GM21367 (cell line): Measurements from ENCODE around the gene LHX1.

Experiments
- ATAC-seq: cut with Tn5 transposase; IDR thresholded peaks from one replicate; pipeline ENCODE4 v1.9.1; 2021; ENCODE audit not compliant: unreplicated experiment

Gene LHX1

DNA sequence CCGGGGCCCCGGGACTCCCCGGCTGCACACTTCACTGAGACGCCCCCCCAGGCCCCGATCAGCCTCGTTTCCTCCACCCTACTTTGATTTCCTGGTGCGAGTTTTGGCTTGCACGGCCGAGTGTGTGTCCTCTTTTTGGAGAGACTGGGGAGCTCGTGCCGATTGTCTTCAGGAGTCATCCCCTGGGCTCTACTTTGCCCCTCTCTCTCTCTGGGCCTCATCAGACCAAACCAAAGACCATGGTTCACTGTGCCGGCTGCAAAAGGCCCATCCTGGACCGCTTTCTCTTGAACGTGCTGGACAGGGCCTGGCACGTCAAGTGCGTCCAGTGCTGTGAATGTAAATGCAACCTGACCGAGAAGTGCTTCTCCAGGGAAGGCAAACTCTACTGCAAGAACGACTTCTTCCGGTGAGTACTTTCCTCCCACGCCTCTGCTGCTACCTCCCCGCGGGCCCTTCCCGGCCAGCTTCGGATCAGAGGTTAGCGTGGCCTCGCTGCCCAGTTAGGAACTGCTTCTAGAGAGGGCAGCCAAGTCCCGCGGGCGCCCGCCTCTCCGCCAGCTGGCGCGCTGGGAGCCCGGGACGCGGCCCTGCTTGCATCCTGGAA lies 787 bp downstream of the LHX1 start:
- no peak for ATAC-seq

DNA sequence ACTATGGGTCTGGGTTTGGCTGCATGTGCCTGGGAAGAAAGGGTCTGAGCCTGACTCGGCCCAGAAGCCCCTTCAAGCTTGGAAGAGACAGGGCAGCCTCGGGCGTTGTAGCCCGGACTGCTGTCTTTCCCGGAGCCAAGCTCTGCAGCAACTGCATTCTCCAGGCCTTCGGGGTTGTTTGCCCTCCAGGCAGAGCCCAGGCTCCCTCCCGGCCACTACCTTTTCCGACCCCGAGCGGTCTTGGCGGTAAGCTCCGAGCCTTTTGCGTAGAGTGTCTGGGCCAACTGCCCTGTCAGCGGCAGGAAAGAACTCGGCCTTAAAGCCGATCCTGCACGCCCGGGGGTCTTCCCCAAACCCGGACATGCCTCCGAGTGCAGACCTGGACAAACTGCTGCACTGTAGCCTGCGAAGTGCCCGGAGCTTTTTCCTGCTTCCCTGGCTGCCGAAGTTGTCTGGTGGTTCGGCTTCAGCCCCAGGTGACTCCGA lies 1.3 kb downstream of the LHX1 start:
- ATAC-seq: no peak

DNA sequence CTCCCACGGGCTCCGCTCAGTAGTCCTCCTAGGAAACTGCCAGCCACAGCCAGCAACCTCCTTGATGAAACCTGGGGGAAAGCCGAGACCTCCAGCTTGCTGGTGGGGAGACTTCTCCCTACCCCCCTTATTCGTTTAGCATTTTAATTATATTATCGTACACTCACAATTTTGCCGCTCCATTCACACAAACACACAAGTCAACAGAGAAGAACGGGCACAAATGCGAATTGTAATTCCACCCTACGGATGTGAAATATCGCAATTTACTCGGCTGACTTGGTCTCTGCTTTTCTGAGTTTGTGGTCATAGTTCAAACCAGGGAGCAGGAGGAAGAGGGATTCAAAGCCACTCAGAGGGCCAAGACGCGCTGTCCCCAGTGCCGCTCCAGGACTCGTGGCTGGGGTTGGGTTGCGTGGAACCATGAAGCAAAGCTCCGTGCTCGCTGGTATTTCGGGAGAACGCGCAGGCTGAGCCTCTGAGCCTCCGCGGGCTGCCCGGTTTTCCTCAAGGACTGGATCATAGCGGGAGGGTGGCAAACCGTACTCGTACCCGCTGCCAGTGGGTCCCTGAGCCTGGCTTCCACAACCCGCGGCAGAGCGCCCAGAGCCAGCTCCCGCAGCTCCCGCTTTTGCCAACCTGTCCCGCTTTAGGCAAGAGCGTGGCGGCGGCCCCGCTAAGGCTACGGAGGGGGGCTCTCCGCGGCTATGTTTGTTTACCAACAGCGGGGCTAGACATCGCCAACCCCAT lies 2.0 kb downstream of the LHX1 start:
- no peak for ATAC-seq

DNA sequence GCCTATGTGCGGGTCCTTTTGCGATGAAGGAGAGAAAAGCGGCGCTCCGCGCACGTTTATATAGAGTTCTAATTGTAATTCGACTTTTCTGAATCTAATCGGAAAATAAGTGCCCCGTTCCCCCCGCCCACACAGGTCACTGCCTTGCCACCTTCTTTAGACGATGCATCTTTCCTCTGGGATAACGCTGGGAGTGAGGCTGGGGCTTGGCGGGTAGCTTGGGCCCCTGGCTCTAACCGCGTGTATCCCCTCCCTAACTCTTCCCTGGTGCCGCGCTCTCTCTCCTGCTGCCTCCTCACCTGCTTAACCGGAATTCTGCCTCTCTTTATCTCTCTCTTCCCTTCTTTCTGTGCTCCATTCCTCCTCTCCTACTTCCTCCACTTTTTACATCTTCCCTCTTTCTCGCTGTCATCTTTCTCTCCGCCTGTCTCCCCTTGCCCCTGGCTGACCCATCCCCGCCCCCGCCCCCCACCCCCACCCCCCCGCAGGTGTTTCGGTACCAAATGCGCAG lies 2.6 kb downstream of the LHX1 start:
- ATAC-seq: no peak

DNA sequence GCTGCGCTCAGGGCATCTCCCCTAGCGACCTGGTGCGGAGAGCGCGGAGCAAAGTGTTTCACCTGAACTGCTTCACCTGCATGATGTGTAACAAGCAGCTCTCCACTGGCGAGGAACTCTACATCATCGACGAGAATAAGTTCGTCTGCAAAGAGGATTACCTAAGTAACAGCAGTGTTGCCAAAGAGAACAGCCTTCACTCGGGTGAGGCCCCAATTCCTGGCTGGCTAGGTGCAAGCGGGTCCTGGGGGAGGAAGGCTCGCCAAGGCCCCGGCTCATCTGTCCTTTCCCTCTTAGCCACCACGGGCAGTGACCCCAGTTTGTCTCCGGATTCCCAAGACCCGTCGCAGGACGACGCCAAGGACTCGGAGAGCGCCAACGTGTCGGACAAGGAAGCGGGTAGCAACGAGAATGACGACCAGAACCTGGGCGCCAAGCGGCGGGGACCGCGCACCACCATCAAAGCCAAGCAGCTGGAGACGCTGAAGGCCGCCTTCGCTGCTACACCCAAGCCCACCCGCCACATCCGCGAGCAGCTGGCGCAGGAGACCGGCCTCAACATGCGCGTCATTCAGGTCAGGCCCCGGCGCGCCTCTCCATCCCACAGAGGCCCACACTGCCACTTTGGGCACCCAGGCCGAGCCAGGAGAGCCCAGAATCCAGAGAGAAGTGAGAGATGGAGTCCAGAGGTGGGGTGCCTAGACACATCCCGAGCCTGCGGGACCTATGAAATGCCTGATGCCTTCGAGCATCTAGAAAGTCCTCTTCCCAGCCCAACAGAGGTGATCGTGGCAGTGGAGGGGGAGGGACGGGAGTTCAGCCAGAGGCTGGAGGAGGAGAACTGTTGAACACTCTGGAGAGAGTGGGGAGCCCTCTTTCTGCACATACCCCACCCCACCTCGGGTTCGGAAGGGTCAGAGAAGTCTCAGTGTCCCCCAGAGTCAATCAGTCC lies 3.3 kb downstream of the LHX1 start:
- ATAC-seq: no peak

DNA sequence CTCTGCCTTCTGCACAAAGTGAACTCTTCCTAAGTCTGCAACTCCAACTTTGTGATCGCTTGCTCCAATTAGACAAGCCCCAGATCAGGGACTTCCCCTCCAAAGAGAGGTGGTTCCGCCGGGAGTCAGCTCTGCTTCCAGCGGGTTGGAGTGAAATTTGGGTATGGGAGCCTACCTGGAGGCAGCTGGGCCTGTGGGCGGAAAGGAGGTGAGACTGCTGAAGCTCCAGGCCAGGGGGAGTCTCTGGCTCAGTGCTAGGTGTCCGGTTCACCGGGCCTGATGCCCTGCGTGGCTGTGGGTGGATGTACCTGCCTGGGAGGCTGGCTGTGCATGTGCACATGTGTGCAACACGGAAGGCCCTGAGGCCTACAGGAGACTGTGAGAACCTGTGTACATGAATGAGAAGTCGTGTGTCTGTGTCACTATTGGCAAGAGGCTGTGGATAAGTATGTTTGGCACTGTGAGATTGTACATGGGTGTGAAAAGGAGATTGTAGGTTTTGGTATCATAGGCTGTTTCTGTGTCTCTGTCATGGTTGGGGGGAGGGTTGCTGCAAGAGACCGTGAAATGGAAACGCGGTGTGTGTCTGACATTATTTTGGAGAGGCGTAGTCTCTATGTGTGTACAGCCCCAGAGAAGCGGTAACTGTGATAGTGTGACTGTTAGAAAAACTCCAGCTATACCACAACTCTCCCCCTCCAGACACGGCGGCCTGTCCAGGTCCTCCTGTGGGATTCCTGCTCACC lies 4.2 kb downstream of the LHX1 start:
- ATAC-seq: no peak

DNA sequence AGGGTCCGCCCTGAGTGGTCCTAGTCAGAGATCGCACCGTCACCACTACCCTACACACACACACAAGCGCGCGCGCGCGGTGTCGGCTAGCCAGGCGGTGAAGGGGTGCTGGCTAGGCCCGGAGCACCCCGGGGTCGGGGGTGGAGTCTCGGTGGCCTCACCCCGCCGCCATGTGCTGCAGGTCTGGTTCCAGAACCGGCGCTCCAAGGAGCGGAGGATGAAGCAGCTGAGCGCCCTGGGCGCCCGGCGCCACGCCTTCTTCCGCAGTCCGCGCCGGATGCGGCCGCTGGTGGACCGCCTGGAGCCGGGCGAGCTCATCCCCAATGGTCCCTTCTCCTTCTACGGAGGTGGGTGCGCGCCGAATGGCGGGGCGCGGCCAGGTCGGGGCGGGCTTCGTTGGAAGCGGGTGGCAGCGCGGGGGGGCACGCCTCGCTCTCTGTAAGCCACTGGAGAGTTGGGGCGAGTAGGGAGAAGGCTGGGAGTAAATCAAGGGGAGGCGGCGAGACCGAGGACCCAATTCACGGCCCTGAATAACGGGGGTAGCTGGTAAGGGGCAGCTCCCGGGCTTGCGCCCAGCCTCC lies 4.8 kb downstream of the LHX1 start:
- no peak for ATAC-seq

DNA sequence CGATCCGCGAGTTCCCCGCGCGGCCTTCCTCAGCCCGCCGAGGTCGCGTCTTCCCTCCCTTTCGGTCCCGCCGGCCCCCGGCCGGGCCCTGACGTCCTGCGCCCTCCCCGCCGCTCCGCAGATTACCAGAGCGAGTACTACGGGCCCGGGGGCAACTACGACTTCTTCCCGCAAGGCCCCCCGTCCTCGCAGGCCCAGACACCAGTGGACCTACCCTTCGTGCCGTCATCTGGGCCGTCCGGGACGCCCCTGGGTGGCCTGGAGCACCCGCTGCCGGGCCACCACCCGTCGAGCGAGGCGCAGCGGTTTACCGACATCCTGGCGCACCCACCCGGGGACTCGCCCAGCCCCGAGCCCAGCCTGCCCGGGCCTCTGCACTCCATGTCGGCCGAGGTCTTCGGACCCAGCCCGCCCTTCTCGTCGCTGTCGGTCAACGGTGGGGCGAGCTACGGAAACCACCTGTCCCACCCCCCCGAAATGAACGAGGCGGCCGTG lies 5.4 kb downstream of the LHX1 start:
- no peak for ATAC-seq

DNA sequence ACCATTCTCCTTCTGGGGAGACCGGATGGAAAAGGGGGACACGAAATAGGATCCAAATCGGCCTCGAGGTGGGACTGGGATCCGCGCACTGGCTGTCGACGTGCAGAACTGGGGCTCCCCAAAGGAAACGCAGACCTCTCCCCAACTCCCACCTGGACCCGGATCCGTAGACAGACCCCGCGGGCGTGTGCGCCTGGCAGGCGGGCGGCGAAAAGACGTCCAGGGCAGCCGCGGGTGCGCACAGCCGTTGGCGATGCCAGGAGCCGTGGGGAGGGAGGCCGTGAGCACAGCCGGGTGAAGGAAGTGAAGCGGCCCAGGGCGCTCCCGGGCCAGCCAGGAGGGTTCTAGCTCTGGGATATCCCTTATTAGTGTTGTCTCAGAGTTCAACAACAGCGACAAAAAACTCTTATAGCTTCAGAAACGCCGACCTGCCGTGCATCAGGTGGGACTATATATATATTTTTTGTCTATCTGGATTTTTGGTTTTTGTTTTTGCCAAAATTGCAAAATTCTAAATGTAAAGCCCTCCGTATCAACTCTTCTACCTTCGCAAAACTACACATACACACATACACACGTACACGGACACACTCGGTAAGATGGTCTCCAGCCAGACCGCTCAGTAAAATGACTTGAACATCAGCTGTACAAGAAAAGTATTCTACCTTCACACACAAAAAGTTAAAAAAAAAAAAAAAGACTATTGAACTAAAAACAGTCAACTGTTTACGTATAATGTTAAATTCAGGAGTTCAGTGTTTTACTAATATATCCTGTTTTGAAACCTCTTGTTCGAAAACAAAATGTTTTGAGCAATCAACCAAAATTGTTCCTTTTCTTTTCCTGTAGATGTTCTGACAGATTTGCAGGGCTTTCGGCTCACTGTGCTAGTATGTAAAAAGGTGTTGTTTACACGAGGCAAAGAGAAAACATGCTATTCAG lies 6.2 kb downstream of the LHX1 start:
- ATAC-seq: no peak

DNA sequence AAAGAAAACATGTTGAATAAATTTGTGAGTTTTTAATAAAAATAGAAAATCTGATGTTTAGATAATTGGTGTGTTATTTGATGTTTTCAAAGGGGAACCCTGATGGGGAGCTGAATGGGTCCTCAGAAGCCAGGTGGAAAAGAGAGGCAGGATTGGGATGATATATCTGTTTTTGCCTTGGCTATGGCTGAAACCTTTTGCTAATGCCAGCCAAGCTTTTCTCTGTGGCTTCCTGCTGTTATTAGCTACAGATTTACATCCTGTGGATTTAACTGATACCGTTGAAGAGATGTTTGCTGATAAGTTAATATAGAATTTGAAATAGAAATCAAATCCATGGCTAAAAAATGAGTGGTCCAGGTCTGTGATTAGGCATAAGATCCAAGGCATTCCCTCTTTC lies 7.3 kb downstream of the LHX1 start:
- no peak for ATAC-seq

DNA sequence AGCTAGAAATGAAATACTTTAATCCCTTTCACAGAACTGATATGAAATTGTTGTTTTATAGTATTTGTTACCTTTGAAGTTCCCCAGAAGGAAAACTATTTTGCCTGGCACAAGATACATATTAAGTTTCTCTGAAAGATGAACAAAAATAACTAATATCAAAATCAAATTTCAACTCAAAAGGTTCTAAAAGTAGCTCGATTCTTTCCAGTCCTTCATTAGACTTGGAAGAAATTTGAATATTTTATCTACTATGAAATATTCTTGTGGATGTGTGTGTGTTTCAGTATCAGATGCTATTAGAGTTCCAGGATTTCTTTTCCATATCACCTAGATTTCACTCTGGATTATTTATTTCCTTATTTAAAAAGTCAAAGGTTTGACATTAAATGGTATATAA lies 7.9 kb downstream of the LHX1 start:
- no peak for ATAC-seq

DNA sequence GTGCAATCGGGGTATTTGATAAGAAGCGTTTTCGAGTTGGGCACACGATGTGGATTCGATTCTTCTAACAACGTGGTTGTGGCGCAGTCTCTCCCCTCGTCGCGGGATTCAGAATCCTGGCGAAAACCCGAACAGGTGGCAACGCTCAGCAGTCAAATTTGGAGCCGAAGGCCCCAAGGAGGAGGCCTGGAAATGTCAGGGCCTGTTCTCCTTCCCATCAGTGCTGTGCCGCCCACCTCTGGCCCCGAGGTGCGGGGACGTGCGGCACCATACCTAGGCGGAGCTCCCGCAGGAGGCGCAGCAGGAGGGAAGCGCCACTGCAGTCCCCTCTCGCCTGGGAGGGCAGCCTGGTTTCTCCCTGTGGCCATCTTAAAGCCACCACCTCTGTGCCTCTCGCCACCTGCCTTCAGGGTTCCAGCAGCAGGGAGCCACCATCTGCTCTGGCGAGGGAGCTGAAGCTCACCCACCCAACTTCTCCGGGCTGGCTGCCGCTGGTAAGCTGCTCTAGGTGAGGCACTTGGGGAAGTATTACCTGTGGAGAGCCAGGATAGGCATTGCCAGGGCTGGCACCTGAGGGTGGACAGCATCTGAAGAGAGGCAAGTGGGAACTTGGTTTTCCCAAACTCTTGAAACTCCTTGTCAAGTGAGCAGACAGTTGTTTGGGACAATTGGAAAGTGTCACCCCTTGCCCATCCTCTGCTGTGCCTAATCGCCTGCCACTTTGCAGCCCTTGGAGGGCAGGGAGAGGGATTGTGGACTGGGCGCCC lies 8.9 kb downstream of the LHX1 start:
- no peak for ATAC-seq

DNA sequence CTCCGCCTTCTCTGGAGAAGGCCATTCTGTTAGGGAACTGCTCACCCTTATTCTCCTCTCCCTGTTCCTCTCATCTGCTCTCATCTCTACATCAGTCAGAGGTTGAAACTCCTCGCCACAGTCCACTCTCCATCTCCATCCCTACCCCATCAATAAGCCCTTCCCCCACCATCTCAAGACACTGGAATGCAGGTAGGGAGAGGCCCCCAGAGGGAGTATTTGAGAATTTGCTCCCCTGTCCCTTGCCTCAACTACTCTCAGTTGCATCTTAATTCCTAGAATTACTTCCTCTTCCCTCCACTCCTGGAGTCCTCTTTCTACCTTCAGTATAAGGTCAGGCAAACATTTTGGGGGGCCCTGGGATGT lies 9.4 kb downstream of the LHX1 start:
- no peak for ATAC-seq

DNA sequence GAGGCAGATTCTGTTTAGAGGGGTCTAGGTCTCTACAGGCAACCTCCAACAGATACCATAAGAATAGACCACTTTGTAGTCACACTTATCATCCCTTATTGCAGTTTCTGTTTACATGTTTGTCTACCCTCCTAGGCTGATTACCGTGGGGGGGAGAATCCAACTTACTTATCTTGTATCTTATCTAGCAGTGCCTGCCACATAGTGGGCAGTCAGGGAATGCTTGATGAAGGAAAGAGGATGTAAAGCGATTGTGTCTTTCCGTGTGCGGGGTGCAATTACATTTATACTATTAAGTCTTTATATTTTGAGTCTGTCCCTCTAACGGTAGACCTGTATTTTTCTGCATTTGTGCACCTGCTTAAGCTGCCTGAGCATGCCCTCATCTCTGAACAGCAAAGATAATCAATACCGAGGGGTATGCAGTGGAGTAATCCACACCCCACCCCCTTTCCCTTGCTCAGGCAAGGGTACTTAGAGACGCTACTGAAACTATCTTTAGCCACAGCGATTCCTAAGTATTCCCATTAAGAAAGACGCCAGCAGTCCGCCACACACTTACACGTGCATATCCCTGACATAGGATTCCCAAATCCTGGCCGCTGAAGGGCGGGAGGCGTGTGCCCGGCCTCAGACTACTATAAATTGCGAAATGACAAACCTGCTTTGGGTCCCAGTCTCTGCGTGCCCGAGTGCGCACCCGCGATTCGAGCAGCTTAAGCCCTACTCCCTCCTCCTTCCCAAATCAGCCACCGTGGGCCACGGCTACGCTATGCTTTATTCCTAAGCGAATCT lies 10.8 kb downstream of the LHX1 start:
- no peak for ATAC-seq

DNA sequence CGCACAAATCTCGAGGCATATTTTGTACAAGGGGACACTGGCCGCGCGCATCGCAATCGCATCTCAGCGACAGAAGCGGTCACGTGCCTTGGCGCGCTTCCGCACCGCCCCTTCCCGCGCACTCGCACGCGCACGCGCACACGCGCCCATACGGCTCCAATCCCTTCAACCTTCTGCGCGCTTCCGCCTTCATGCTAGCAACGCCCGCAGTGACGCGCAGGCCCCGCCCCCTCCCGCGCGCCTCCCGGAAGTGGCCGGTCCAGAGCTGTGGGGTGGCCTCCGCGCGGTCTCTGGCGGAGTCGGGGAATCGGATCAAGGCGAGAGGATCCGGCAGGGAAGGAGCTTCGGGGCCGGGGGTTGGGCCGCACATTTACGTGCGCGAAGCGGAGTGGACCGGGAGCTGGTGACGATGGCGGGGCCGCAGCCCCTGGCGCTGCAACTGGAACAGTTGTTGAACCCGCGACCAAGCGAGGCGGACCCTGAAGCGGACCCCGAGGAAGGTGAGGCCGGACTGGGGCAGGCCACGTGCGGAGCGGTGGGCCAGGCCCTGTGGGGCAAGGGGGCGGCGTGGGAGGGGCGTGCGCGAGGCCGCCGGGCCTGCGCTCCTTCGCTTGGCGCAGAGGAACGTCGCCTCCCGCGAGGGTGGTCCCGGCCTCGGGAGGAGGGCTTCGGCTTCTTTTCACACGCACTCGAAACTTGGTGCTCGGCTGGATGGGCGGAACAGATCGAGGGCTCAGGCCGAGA lies 11.6 kb downstream of the LHX1 start, which contains the start of gene AATF:
Gene AATF (plus strand): TSS at position 238 of the 744 bp plus-strand sequence. CDS start 172 bp downstream, at position 410.
- ATAC-seq: peak; percentile 70

DNA sequence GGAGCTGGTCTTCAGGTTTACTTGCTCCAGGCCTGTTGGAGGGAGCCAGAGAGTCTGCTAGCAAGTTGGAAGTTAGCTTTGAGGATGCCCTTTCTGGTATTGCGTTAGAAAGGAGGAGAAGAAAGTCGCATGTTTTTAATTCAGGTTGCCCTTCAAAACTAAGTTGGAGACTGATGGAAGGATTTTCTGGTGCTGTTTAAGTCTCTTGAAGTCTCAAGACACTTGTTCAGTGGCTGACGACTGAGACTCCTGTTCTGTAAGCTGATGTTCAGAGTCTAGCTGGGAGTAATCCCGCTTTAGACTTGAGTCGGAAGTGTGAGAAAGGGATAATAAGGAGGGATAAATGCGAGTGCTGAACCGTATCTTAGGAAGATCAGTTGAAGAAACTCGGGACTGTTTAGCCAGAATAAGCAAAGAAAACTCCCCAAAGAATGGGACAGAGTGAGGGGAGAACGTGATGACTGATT lies 12.2 kb downstream of the LHX1 start:
- no peak for ATAC-seq

DNA sequence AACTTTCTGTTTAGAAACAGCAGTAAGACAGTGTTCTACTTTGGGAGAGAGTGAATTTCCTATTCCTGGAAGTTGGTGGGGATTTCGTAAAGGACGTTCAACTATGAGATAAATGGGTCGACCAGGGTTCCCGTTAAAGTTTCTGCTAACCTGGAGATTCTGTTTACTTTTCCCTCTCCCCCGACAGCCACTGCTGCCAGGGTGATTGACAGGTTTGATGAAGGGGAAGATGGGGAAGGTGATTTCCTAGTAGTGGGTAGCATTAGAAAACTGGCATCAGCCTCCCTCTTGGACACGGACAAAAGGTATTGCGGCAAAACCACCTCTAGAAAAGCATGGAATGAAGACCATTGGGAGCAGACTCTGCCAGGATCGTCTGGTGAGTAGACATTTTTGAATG lies 12.8 kb downstream of the LHX1 start:
- no peak for ATAC-seq
